Prostate gland (tissue), 2 donors: Measurements from ENCODE around the gene DNM2. TPM values are rescaled to one million over a fixed set of nuclear protein-coding genes. Genes with fewer than 3 reads are reported as not detected.
A peak's percentile ranks its signal among the peaks of the same experiment; 100 is the strongest.
"Not testable (repeated sequence)": the region's sequence is repeated elsewhere in the genome, so short reads cannot be mapped to it uniquely, and the experiment has no call there.

Source experiments
- DNase-seq: peaks from one replicate; pipeline ENCODE4 v3.0.0-alpha.2; 2019; ENCODE audit warnings: low spot score
- H3K27ac ChIP-seq, 2 donors: fragments of 200-600 bp; sonication (generic); 2 replicates each; pipeline ENCODE4 v1.5.1; 2017 to 2019
- H3K27me3 ChIP-seq: fragments of 200-600 bp; sonication (generic); replicated peaks from 2 replicates; pipeline ENCODE4 v1.5.1; 2019; ENCODE audit not compliant: insufficient read depth
- H3K36me3 ChIP-seq, 2 donors: fragments of 200-600 bp; sonication (generic); 1 replicate in 1 of 2; 2 replicates in 1 of 2; pipeline versions ENCODE4 v1.5.1 to v1.8.1; 2017 to 2019
- H3K4me1 ChIP-seq: fragments of 200-600 bp; sonication (generic); replicated peaks from 2 replicates; pipeline ENCODE4 v1.5.1; 2019
- H3K4me3 ChIP-seq, 2 donors: fragments of 200-600 bp; sonication (generic); 2 replicates each; pipeline ENCODE4 v1.5.1; 2017 to 2019
- H3K9me3 ChIP-seq: fragments of 200-600 bp; sonication (generic); 2 replicates; pipeline ENCODE4 v1.5.1; 2017
- POLR2A ChIP-seq: fragments of 450-650 bp; IDR thresholded peaks from one replicate; pipeline ENCODE4 v1.6.1; 2016; ENCODE audit warnings: antibody characterized with exemption, mild to moderate bottlenecking
- POLR2AphosphoS5 ChIP-seq: sonication (generic); formaldehyde crosslinking; IDR thresholded peaks from one replicate; pipeline ENCODE4 v1.6.1; 2017; ENCODE audit warnings: antibody characterized with exemption
- WGBS: methylation state at CpG from one replicate; pipeline ENCODE4 v1.1.5; 2018; 5-methylcytosine and 5-hydroxymethylcytosine counted together
- intact Hi-C: fragments of 100-400 bp; cut with DNase I; formaldehyde crosslinking; loops from one replicate; pipeline ENCODE4 v1.14.2; 2022
- total RNA-seq, 2 donors: library from RNA; depleted of rRNA; stranded (reverse); fragments of >200 nt; gene quantifications; one replicate each; pipeline ENCODE4 v1.1.0, GENCODE V29; 2016
- TF ChIP-seq, protein P1 (sequence below), 4 experiments: fragments of 200-600 bp in 2 of 4; fragments of 450-650 bp in 2 of 4; sonication (generic) in 2 of 4; IDR thresholded peaks; 1 replicate in 3 of 4; 2 replicates in 1 of 4; pipeline ENCODE4 v1.5.1; 2016 to 2019; ENCODE audit warnings: antibody characterized with exemption in 4 of 4, mild to moderate bottlenecking in 2 of 4, moderate library complexity in 2 of 4

The DNM2 gene
- total RNA-seq, 2 donors from 2014 or later = 137 to 279 TPM

DNA sequence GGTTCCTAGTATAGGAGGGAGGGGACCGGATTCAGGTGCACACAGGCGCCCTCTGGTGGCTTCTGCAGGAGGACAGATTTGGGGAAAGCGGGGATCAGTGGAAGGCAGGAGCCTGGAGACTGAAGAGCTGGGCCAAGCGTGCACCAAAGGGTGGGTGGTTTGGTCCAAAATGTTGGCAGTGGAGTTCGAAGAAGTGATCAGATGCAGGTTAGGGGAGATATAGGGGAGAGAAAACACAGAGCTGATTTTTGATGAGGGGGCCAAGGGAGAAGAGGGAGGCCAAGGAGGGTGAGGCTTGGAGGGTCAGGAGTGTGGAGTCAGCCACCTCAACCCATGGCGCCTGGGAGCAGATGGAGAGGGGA lies 146.6 kb downstream of the DNM2 start:
- 13% methylated on average over 6 of the region's 6 CpGs for WGBS
- DNase-seq = peak; percentile 83

DNA sequence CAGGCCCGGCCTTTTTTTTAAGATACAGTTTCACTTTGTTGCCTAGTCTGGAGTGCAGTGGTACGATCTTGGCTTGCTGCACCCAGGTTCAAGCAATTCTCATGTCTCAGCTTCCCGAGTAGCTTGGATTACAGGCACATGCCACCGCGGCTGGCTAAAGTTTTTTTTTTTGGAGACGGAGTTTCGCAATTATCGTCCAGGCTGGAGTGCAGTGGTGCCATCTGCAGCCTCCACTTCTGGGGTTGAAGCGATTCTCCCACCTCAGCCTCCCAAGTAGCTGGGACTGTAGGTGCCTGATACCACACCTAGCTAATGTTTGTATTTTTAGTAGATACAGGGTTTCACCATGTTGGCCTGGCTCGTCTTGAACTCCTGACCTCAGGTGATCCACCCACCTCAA lies 148.6 kb downstream of the DNM2 start:
- no peak for TF ChIP-seq POLR2A
- TF ChIP-seq, protein P1, sequence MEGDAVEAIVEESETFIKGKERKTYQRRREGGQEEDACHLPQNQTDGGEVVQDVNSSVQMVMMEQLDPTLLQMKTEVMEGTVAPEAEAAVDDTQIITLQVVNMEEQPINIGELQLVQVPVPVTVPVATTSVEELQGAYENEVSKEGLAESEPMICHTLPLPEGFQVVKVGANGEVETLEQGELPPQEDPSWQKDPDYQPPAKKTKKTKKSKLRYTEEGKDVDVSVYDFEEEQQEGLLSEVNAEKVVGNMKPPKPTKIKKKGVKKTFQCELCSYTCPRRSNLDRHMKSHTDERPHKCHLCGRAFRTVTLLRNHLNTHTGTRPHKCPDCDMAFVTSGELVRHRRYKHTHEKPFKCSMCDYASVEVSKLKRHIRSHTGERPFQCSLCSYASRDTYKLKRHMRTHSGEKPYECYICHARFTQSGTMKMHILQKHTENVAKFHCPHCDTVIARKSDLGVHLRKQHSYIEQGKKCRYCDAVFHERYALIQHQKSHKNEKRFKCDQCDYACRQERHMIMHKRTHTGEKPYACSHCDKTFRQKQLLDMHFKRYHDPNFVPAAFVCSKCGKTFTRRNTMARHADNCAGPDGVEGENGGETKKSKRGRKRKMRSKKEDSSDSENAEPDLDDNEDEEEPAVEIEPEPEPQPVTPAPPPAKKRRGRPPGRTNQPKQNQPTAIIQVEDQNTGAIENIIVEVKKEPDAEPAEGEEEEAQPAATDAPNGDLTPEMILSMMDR (IDR thresholded peaks at IDR 0.05) = no peak
- no peak for TF ChIP-seq POLR2AphosphoS5
- Histone ChIP-seq H3K4me1 (no peaks in the 10 kb centered on the region), H3K27ac (no peak overlapping the region), H3K4me3 (no peak overlapping the region), H3K9me3 (no peaks in the 10 kb centered on the region), H3K36me3 (no peaks in the 10 kb centered on the region), H3K27me3 (no peaks in the 10 kb centered on the region)
- WGBS = 87% methylated on average over 10 of the region's 10 CpGs
- DNase-seq = no peak
- intact Hi-C loops = no loop called here

More for the DNA sequence above, 146.6 kb downstream of the DNM2 start:
- Histone ChIP-seq H3K4me1 (no peaks in the 10 kb centered on the region), H3K27ac (peak overlapping the region in 1 of 2 donors; percentile 70), H3K4me3 (no peak overlapping the region), H3K36me3 (no peaks in the 10 kb centered on the region), H3K9me3 (no peaks in the 10 kb centered on the region), H3K27me3 (no peaks in the 10 kb centered on the region)
- intact Hi-C loops = loop anchor here (5.0 kb wide), 1 partner anchor 147 kb away; the partner anchor contains the start of gene DNM2
- TF ChIP-seq POLR2A = no peak
- TF ChIP-seq POLR2AphosphoS5 = peak; percentile 72
- TF ChIP-seq, protein P1 (IDR thresholded peaks at IDR 0.05) = peak; percentile 79 to 88 (median 86)

GRCh38 chr19:10868872-10869547 lies 151.1 kb downstream of the DNM2 start:
- H3K36me3 ChIP-seq = no peaks in the 10 kb centered on the region
- no peaks in the 10 kb centered on the region for H3K4me1 ChIP-seq
- intact Hi-C loops = no loop called here
- no peak overlapping the region for H3K27ac ChIP-seq
- no peak for DNase-seq
- H3K4me3 ChIP-seq = no peak overlapping the region
- no peaks in the 10 kb centered on the region for H3K27me3 ChIP-seq
- WGBS = 92% methylated on average over 10 of the region's 10 CpGs
- no peaks in the 10 kb centered on the region for H3K9me3 ChIP-seq
- TF ChIP-seq POLR2AphosphoS5 (no peak), POLR2A (no peak)
- TF ChIP-seq, protein P1 (IDR thresholded peaks at IDR 0.05) = no peak

DNA sequence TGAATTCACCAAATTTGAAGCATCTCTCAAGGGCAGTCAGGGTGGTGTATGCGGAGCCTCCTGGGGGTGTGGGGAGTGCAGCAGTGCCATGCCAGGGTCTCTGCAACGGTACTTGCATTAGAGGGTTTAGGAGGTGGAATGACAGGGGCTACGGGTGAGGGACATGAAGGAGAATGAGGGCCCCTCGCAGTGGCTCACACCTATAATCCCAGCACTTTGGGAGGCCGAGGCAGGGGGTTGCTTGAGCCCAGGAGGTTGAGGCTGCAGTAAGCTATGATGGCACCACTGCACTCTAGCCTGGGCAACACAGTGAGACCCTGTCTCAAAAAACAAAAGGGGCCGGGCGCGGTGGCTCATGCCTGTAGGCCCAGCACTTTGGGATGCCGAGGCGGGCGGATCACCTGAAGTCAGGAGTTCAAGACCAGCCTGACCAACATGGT lies 152.0 kb downstream of the DNM2 start:
- H3K27ac ChIP-seq, H3K4me1 ChIP-seq, H3K36me3 ChIP-seq, H3K9me3 ChIP-seq, H3K27me3 ChIP-seq, H3K4me3 ChIP-seq, DNase-seq: not testable (repeated sequence)
- WGBS = 93% methylated on average over 11 of the region's 11 CpGs
- intact Hi-C loops = loop anchor here (2.0 to 5.0 kb wide), 2 partner anchors 33 to 57 kb away; partner anchors contain the start of genes TIMM29, TMED1 and YIPF2

GRCh38 chr19:10870501-10870954 lies 152.6 kb downstream of the DNM2 start:
- intact Hi-C loops = loop anchor here (2.0 to 5.0 kb wide), 2 partner anchors 34 to 57 kb away; partner anchors contain the start of genes TIMM29, TMED1 and YIPF2
- no peaks in the 10 kb centered on the region for H3K4me1 ChIP-seq
- H3K27me3 ChIP-seq = no peaks in the 10 kb centered on the region
- H3K4me3 ChIP-seq = peak overlapping the region; percentile 23 to 37
- no peak for DNase-seq
- no peaks in the 10 kb centered on the region for H3K9me3 ChIP-seq
- no peaks in the 10 kb centered on the region for H3K36me3 ChIP-seq
- TF ChIP-seq POLR2AphosphoS5 (no peak), POLR2A (no peak)
- TF ChIP-seq, protein P1 (IDR thresholded peaks at IDR 0.05) = no peak
- 1% methylated on average over 22 of the region's 22 CpGs for WGBS
- H3K27ac ChIP-seq = peak overlapping the region; percentile 72 to 75
